HepG2 (cell line): ENCODE results near the gene CLDN20. TPM values are rescaled to one million over a fixed set of nuclear protein-coding genes. Genes with fewer than 3 reads are reported as not detected.

Source experiments
- ATAC-seq: fragments of 200-7000 bp; cut with Tn5 transposase; 3 replicates; pipeline ENCODE4 v1.9.1; 2020; ENCODE audit warnings: mild to moderate bottlenecking, moderate library complexity
- BruUV-seq: library from RNA; stranded (reverse); fragments of 400-500 nt; replicated peaks from 2 replicates; lab custom pipeline; 2021; lab: Mats Ljungman, UMichigan
- CTCF ChIA-PET: fragments of 300-600 bp; formaldehyde crosslinking; extraction: SDS; loops from one replicate; lab custom pipeline; 2021; ENCODE audit warnings: low total read pairs, inconsistent platforms, low intra/inter-chr PET ratio; lab: Yijun Ruan, JAX
- POLR2A ChIA-PET: fragments of 350-600 bp; sonication (Branson Sonifier 250); formaldehyde crosslinking; loops from one replicate; lab custom pipeline; 2020; ENCODE audit warnings: antibody characterized with exemption, inconsistent platforms; lab: Yijun Ruan, JAX
- DNase-seq: peaks from one replicate; pipeline ENCODE4 v3.0.0-alpha.2; 2015; ENCODE audit warnings: low spot score
- FAIRE-seq: peaks from 3 replicates; lab custom pipeline; 2011; peaks lifted over from hg19 to GRCh38; lab: Jason Lieb, UNC
- H2AFZ ChIP-seq: one replicate; pipeline ENCODE4 v1.6.1; 2011; ENCODE audit warnings: low read length, inconsistent platforms
- H3K27ac ChIP-seq: fragments of 300-600 bp; 3 replicates; pipeline ENCODE4 v1.8.0; 2011; ENCODE audit warnings: mixed run types, mild to moderate bottlenecking, mixed read lengths, low read length, inconsistent platforms; ENCODE audit not compliant: insufficient read depth; ENCODE audit errors: extremely low read length
- H3K27me3 ChIP-seq, 2 experiments: fragments of 200-600 bp in 1 of 2; 2 replicates in 1 of 2; 3 replicates in 1 of 2; pipeline versions ENCODE4 v1.6.0 to v1.8.0; 2011; ENCODE audit warnings: low read length in 2 of 2, mild to moderate bottlenecking in 2 of 2, moderate library complexity in 2 of 2, inconsistent platforms in 1 of 2; ENCODE audit not compliant: insufficient read depth in 2 of 2, control insufficient read depth in 1 of 2
- H3K36me3 ChIP-seq, 2 experiments: fragments of 200-600 bp in 1 of 2; replicated peaks in 1 of 2; 2 replicates in 1 of 2; 3 replicates in 1 of 2; pipeline versions ENCODE4 v1.5.1 to v1.8.0; 2011; ENCODE audit warnings: low read length in 2 of 2, inconsistent platforms in 1 of 2; ENCODE audit not compliant: insufficient read depth in 2 of 2, control insufficient read depth in 1 of 2
- H3K4me1 ChIP-seq: 2 replicates; pipeline ENCODE4 v1.5.1; 2012; ENCODE audit warnings: low read length, inconsistent platforms; ENCODE audit not compliant: insufficient read depth
- H3K4me2 ChIP-seq: 2 replicates; pipeline ENCODE4 v1.6.0; 2011; ENCODE audit warnings: low read depth, low read length, inconsistent platforms
- H3K4me3 ChIP-seq, 3 experiments: fragments of 200-600 bp in 1 of 3; sonication (generic), shearing (Covaris generic) in 1 of 3; replicated peaks in 1 of 3; 2 replicates each; pipeline ENCODE4 v1.5.1; 2011 to 2016; ENCODE audit warnings: low read length in 3 of 3, inconsistent platforms in 2 of 3, low read depth in 2 of 3, mild to moderate bottlenecking in 2 of 3, control low read depth in 1 of 3, mixed read lengths in 1 of 3; ENCODE audit not compliant: insufficient read depth in 1 of 3
- H3K79me2 ChIP-seq: one replicate; pipeline ENCODE4 v1.6.1; 2011; ENCODE audit warnings: low read length, inconsistent platforms; ENCODE audit not compliant: insufficient read depth
- H3K9ac ChIP-seq: 2 replicates; pipeline ENCODE4 v1.6.0; 2011; ENCODE audit warnings: mild to moderate bottlenecking, low read depth, low read length, inconsistent platforms; ENCODE audit not compliant: insufficient read depth
- H3K9me3 ChIP-seq: 2 replicates; pipeline ENCODE4 v1.5.1; 2012; ENCODE audit warnings: mild to moderate bottlenecking, low read length
- H4K20me1 ChIP-seq: 2 replicates; pipeline ENCODE4 v1.6.0; 2011; ENCODE audit warnings: inconsistent platforms, mild to moderate bottlenecking, low read length, moderate library complexity; ENCODE audit not compliant: insufficient read depth
- MED1 ChIP-seq: sonication (generic); formaldehyde crosslinking; IDR thresholded peaks from 2 replicates; pipeline ENCODE4 v1.4.0; 2020; ENCODE audit warnings: missing genetic modification reagents
- NAIF1 ChIP-seq: sonication (generic); formaldehyde crosslinking; IDR thresholded peaks from 2 replicates; pipeline ENCODE4 v1.5.0; 2020; ENCODE audit warnings: mild to moderate bottlenecking, missing genetic modification reagents, borderline replicate concordance
- NFYB ChIP-seq: sonication (generic); formaldehyde crosslinking; IDR thresholded peaks from 2 replicates; pipeline ENCODE4 v1.4.0; 2020; ENCODE audit warnings: missing genetic modification reagents
- PCBP2 ChIP-seq: fragments of 200-400 bp; formaldehyde crosslinking; optimal IDR thresholded peaks from 2 replicates; pipeline ENCODE3; 2018; ENCODE audit warnings: low read length, low read depth; ENCODE audit not compliant: poor library complexity, severe bottlenecking
- POGK ChIP-seq: sonication (generic); formaldehyde crosslinking; conservative IDR thresholded peaks from 2 replicates; pipeline ENCODE4 v1.8.0; 2022; ENCODE audit warnings: mild to moderate bottlenecking, moderate library complexity, missing genetic modification reagents
- SP5 ChIP-seq: IDR thresholded peaks from 2 replicates; pipeline ENCODE4 v1.6.1; 2016; ENCODE audit warnings: low read depth, borderline replicate concordance
- TBL1XR1 ChIP-seq: fragments of 150-350 bp; IDR thresholded peaks from 2 replicates; pipeline ENCODE4 v1.6.1; 2014; ENCODE audit warnings: borderline replicate concordance, low read length; ENCODE audit not compliant: partially characterized antibody
- ZFP82 ChIP-seq: sonication (generic); formaldehyde crosslinking; IDR thresholded peaks from 2 replicates; pipeline ENCODE4 v1.5.1; 2020; ENCODE audit warnings: mild to moderate bottlenecking, missing genetic modification reagents, borderline replicate concordance
- ZNF503 ChIP-seq: sonication (generic); formaldehyde crosslinking; IDR thresholded peaks from 2 replicates; pipeline ENCODE4 v1.4.0; 2020; ENCODE audit warnings: missing genetic modification reagents
- WGBS: methylation state at CpG from one replicate; pipeline ENCODE4 v1.1.6; 2017; ENCODE audit warnings: low lambda C conversion rate; 5-methylcytosine and 5-hydroxymethylcytosine counted together
- in situ Hi-C: cut with HindIII; loops from 2 replicates; pipeline ENCODE4 v1.10.0; 2017; ENCODE audit warnings: low pct_unique_long_range_greater_than_20kb; ENCODE audit not compliant: extremely low pct_ligation_motif_present
- intact Hi-C: fragments of 100-400 bp; cut with micrococcal nuclease; formaldehyde crosslinking; loops from one replicate; pipeline ENCODE4 v1.10.0; 2022; ENCODE audit not compliant: unreplicated experiment
- polyA plus RNA-seq, 8 experiments: library from polyadenylated mRNA; depleted of rRNA in 3 of 8; stranded (reverse) in 7 of 8; unstranded in 1 of 8; fragments of >200 nt; fragmentation: Illumina TruSeq in 4 of 8; extraction: Trizol in 4 of 8; gene quantifications; 2 replicates each; pipeline versions ENCODE4 v1.2.1 to v1.2.3, GENCODE V29; 2011 to 2016; ENCODE audit warnings: low read depth in 4 of 8, missing spikeins in 1 of 8, mixed read lengths in 1 of 8; ENCODE audit not compliant: insufficient read depth in 1 of 8
- total RNA-seq, 5 experiments: library from RNA; depleted of rRNA; stranded (reverse); fragments of >200 nt; fragmentation: Illumina TruSeq; extraction: Trizol; gene quantifications; 2 replicates each; pipeline ENCODE4 v1.2.3, GENCODE V29; 2016; ENCODE audit warnings: low read depth in 1 of 5
- TF ChIP-seq, protein P1 (sequence below): sonication (generic); formaldehyde crosslinking; IDR thresholded peaks from 2 replicates; pipeline ENCODE4 v1.8.1; 2023; ENCODE audit warnings: mild to moderate bottlenecking, missing genetic modification reagents, borderline replicate concordance
- TF ChIP-seq, protein P2 (sequence below): fragments of 450-650 bp; IDR thresholded peaks from 2 replicates; pipeline ENCODE4 v1.6.1; 2017; ENCODE audit warnings: mild to moderate bottlenecking

CLDN20 gene
- total and polyA plus RNA-seq, 2 of the 13 experiments (the other 11 are each of a cell fraction or from before 2014, with no cell fraction given): not detected

GRCh38 chr6:155301867-155302266, 38.1 kb downstream of the CLDN20 start:
- Histone ChIP-seq H3K36me3 (peaks cover 19 to 79% of the 10 kb centered on the region in 2 experiments), H3K9ac (no peak overlapping the region), H3K4me3 (no peak overlapping the region), H3K9me3 (no peaks in the 10 kb centered on the region), H3K27me3 (no peaks in the 10 kb centered on the region), H4K20me1 (no peaks in the 10 kb centered on the region; the same call in 1 of the 2 replicates), H2AFZ (no peak overlapping the region), H3K79me2 (peaks cover 35% of the 10 kb centered on the region), H3K4me2 (no peak overlapping the region), H3K4me1 (peaks cover 21% of the 10 kb centered on the region), H3K27ac (no peak overlapping the region)
- in situ Hi-C loops: no loop called here
- no TSS peak for BruUV-seq
- ATAC-seq (no peak), FAIRE-seq (no peak), DNase-seq (no peak)
- TF ChIP-seq, protein P1, sequence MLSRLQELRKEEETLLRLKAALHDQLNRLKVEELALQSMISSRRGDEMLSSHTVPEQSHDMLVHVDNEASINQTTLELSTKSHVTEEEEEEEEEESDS (CRISPR knock-in tag): no peak
- TF ChIP-seq TBL1XR1: no peak
- no peak for TF ChIP-seq NAIF1 (CRISPR knock-in tag)
- TF ChIP-seq NFYB (CRISPR knock-in tag): no peak
- TF ChIP-seq POGK: no peak
- TF ChIP-seq SP5: no peak
- TF ChIP-seq ZFP82 (CRISPR knock-in tag): no peak
- TF ChIP-seq, protein P2, sequence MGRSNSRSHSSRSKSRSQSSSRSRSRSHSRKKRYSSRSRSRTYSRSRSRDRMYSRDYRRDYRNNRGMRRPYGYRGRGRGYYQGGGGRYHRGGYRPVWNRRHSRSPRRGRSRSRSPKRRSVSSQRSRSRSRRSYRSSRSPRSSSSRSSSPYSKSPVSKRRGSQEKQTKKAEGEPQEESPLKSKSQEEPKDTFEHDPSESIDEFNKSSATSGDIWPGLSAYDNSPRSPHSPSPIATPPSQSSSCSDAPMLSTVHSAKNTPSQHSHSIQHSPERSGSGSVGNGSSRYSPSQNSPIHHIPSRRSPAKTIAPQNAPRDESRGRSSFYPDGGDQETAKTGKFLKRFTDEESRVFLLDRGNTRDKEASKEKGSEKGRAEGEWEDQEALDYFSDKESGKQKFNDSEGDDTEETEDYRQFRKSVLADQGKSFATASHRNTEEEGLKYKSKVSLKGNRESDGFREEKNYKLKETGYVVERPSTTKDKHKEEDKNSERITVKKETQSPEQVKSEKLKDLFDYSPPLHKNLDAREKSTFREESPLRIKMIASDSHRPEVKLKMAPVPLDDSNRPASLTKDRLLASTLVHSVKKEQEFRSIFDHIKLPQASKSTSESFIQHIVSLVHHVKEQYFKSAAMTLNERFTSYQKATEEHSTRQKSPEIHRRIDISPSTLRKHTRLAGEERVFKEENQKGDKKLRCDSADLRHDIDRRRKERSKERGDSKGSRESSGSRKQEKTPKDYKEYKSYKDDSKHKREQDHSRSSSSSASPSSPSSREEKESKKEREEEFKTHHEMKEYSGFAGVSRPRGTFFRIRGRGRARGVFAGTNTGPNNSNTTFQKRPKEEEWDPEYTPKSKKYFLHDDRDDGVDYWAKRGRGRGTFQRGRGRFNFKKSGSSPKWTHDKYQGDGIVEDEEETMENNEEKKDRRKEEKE: no peak
- TF ChIP-seq ZNF503: no peak
- no peak for TF ChIP-seq PCBP2
- TF ChIP-seq MED1: no peak
- POLR2A ChIA-PET: no interaction called here
- intact Hi-C loops: no loop called here
- WGBS: 99% methylated on average over 2 of the region's 2 CpGs
- CTCF ChIA-PET: no interaction called here
